ENCODE data around the gene SFPQ. TPM values are rescaled to one million over a fixed set of nuclear protein-coding genes. Genes with fewer than 3 reads are reported as not detected.
A peak's percentile ranks its signal among the peaks of the same experiment; 100 is the strongest.
"Not testable (repeated sequence)": the region's sequence is repeated elsewhere in the genome, so short reads cannot be mapped to it uniquely, and the experiment has no call there.

SFPQ gene, protein sequence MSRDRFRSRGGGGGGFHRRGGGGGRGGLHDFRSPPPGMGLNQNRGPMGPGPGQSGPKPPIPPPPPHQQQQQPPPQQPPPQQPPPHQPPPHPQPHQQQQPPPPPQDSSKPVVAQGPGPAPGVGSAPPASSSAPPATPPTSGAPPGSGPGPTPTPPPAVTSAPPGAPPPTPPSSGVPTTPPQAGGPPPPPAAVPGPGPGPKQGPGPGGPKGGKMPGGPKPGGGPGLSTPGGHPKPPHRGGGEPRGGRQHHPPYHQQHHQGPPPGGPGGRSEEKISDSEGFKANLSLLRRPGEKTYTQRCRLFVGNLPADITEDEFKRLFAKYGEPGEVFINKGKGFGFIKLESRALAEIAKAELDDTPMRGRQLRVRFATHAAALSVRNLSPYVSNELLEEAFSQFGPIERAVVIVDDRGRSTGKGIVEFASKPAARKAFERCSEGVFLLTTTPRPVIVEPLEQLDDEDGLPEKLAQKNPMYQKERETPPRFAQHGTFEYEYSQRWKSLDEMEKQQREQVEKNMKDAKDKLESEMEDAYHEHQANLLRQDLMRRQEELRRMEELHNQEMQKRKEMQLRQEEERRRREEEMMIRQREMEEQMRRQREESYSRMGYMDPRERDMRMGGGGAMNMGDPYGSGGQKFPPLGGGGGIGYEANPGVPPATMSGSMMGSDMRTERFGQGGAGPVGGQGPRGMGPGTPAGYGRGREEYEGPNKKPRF
- 100 to 1,000 TPM; 141 to 199 TPM for polyA plus RNA-seq

DNA sequence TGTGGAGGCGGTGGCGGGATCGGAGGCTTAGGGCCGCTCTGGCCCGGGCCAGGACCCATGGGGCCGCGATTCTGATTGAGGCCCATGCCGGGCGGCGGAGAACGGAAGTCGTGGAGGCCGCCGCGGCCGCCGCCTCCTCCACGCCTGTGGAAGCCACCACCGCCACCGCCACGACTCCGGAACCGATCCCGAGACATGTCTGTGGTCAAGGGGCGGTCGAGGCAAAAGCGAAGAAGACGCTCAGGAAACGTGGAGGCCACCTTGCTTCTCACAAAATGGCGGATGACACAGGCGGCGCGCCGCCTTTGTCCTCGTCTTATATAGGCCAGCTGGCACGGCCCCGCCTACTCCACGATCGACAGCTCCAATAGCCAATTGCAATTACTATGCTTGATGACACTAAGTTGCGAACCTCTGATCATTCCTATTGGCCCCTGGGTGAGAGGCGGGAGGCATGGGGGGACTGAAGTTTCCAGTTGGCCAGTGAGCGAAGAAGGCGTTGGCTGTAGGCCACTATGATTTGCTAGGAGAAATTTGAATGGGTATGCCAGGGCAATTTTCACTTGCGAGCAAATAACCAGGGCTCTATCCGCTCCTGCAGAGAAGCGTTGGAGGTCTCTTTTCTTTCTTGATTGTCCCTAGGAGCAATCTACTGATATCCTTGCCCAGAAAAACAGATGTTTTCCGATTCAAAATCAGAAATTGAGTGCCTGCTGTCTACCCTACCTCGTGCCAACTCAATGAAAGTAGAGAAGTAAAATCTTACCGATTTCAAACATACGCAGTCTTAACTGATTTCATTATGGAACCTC, at the start of gene SFPQ:
TSS of gene SFPQ (minus strand) at position 293 of the 812 bp plus-strand sequence. CDS start at position 197, 96 bp downstream.
- Histone ChIP-seq H3K27ac (ENCODE audit: low read depth in 2 of 2, low read length in 1 of 2) (peak within 1 kb of the TSS; percentile 99), H3K36me3 (ENCODE audit: control insufficient read depth in 2 of 2, insufficient read depth in 2 of 2, low read length in 1 of 2) (peaks cover 12 to 18% of the 10 kb centered on the region in 2 donors), H3K4me3 (ENCODE audit: low read depth in 1 of 2, low read length in 2 of 2) (peak within 1 kb of the TSS; percentile 96 to 100), H3K9me3 (ENCODE audit: control insufficient read depth in 2 of 2, insufficient read depth in 1 of 2, low read depth in 1 of 2, low read length in 1 of 2) (no peaks in the 10 kb centered on the region), H3K27me3 (ENCODE audit: control insufficient read depth in 1 of 2, insufficient read depth in 2 of 2, low read length in 2 of 2) (no peaks in the 10 kb centered on the region), H3K4me1 (ENCODE audit: control insufficient read depth in 2 of 2, insufficient read depth in 2 of 2, low read length in 1 of 2) (peaks cover 0 to 6% of the 10 kb centered on the region in 2 donors)
- 1% methylated on average over 44 to 50 of the region's 50 CpGs for WGBS, 2 donors

DNA sequence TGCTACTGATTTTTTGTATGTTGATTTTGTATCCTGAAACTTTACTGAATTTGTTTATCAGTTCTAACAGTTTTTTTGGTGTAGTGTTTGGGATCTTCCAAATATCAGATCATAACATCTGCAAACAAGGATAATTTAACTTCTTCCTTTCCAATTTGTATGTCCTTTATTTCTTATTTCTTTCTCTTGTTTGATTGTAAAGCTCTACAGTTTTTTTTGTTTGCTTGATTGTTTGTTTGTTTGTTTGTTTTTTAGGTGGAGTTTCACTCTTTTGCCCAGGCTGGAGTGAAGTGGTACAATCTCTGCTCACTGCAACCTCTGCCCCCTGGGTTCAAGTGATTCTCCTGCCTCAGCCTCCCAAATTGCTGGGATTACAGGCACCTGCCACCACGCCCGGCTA, 43.8 kb upstream of the SFPQ start:
- H3K9me3 ChIP-seq (ENCODE audit: control insufficient read depth in 2 of 2, insufficient read depth in 1 of 2, low read depth in 1 of 2, low read length in 1 of 2); H3K27ac ChIP-seq (ENCODE audit: low read depth in 2 of 2, low read length in 1 of 2); H3K4me3 ChIP-seq (ENCODE audit: low read depth in 1 of 2, low read length in 2 of 2); H3K27me3 ChIP-seq (ENCODE audit: control insufficient read depth in 1 of 2, insufficient read depth in 2 of 2, low read length in 2 of 2); H3K4me1 ChIP-seq (ENCODE audit: control insufficient read depth in 2 of 2, insufficient read depth in 2 of 2, low read length in 1 of 2); H3K36me3 ChIP-seq (ENCODE audit: control insufficient read depth in 2 of 2, insufficient read depth in 2 of 2, low read length in 1 of 2): not testable (repeated sequence)
- 87 to 96% methylated on average over 2 of the region's 2 CpGs for WGBS, 2 donors

DNA sequence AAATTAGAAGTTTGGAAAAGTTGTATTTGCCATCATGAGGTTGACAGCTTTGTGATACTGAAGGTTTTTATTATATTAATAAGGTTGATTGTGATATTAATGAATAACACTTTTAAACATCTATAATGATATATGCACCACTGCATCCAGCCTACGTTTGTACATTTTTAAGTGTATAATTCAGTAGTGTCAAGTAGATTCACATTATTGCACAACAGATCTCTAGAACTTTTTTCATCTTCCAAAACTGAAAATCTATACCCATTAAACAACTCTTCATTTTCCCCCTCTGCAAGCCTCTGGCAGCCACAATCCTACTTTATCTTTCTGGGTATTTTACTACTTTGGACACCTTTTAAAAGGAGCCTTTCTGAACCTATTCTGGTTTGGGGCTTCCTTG, 38.3 kb upstream of the SFPQ start:
- no peak overlapping the region for H3K27ac ChIP-seq (ENCODE audit: low read depth in 2 of 2, low read length in 1 of 2)
- no peak overlapping the region for H3K4me3 ChIP-seq (ENCODE audit: low read depth in 1 of 2, low read length in 2 of 2)
- no peaks in the 10 kb centered on the region for H3K9me3 ChIP-seq (ENCODE audit: control insufficient read depth in 2 of 2, insufficient read depth in 1 of 2, low read depth in 1 of 2, low read length in 1 of 2)
- no peaks in the 10 kb centered on the region for H3K36me3 ChIP-seq (ENCODE audit: control insufficient read depth in 2 of 2, insufficient read depth in 2 of 2, low read length in 1 of 2)
- no peaks in the 10 kb centered on the region for H3K4me1 ChIP-seq (ENCODE audit: control insufficient read depth in 2 of 2, insufficient read depth in 2 of 2, low read length in 1 of 2)
- peaks cover 0 to 2% of the 10 kb centered on the region in 2 donors for H3K27me3 ChIP-seq (ENCODE audit: control insufficient read depth in 1 of 2, insufficient read depth in 2 of 2, low read length in 2 of 2)
- WGBS, 2 donors: 53 to 69% methylated on average over 1 of the region's 1 CpG

DNA sequence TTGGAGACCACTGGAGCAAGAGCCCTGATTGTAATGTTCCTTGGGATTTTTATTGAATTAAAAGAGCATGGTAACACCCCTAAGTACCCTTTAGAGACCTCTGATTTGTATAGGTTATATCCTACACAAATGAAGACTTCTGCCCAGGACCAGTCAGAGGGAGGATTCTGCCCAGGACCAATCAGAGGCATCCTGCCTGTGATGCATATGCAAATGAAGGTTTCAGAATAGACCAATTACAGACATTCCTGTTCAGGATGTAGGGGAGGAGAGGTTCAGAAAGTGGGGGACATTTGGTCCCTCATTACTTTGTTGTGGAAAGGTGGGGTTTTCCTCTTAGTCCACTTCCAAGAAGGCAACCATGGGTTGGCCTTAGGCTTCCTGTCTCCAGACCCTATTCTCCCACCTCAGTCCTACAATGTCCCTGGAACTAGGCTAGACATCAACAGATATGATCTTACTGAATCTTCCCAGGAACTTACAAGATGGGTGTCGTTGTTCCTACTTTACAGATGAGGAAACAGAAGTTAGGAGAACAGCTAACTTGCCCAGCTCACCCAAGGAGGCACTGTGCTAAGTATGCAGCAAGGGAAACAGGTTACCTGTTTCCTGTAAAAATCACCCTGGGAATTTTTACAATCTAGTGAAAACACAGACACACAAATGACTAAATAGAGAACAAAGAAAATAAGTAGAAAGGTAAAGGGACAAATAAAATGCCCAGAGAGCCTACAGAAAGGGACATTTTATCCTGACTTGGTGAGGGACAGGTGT, 36.8 kb upstream of the SFPQ start:
- no peak overlapping the region for H3K4me3 ChIP-seq (ENCODE audit: low read depth in 1 of 2, low read length in 2 of 2)
- 75 to 77% methylated on average over 1 of the region's 1 CpG for WGBS, 2 donors
- peaks cover 0 to 2% of the 10 kb centered on the region in 2 donors for H3K27me3 ChIP-seq (ENCODE audit: control insufficient read depth in 1 of 2, insufficient read depth in 2 of 2, low read length in 2 of 2)
- no peaks in the 10 kb centered on the region for H3K36me3 ChIP-seq (ENCODE audit: control insufficient read depth in 2 of 2, insufficient read depth in 2 of 2, low read length in 1 of 2)
- no peaks in the 10 kb centered on the region for H3K9me3 ChIP-seq (ENCODE audit: control insufficient read depth in 2 of 2, insufficient read depth in 1 of 2, low read depth in 1 of 2, low read length in 1 of 2)
- no peaks in the 10 kb centered on the region for H3K4me1 ChIP-seq (ENCODE audit: control insufficient read depth in 2 of 2, insufficient read depth in 2 of 2, low read length in 1 of 2)
- no peak overlapping the region for H3K27ac ChIP-seq (ENCODE audit: low read depth in 2 of 2, low read length in 1 of 2)

DNA sequence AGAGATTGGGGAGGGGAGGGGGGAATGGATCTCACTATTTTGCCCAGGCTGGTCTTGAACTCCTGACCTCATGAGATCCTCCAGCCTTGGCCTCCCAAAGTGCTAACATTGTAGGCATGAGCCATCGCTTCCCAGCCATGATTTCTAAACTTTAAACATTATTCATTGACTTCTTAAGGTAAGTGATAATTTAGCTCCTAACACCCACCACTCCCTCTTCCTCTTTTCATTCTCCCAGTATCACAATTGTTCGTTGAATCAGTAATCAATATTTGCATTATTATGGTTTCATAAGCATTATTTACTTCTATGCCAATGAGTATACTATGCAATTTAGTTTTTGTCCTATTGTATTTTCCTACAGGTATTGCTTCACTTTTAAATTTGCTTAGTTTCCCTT, 33.6 kb upstream of the SFPQ start:
- no peaks in the 10 kb centered on the region for H3K4me1 ChIP-seq (ENCODE audit: control insufficient read depth in 2 of 2, insufficient read depth in 2 of 2, low read length in 1 of 2)
- H3K36me3 ChIP-seq (ENCODE audit: control insufficient read depth in 2 of 2, insufficient read depth in 2 of 2, low read length in 1 of 2): no peaks in the 10 kb centered on the region
- H3K4me3 ChIP-seq (ENCODE audit: low read depth in 1 of 2, low read length in 2 of 2): no peak overlapping the region
- H3K27ac ChIP-seq (ENCODE audit: low read depth in 2 of 2, low read length in 1 of 2): no peak overlapping the region
- 84 to 91% methylated on average over 2 of the region's 2 CpGs for WGBS, 2 donors
- H3K9me3 ChIP-seq (ENCODE audit: control insufficient read depth in 2 of 2, insufficient read depth in 1 of 2, low read depth in 1 of 2, low read length in 1 of 2): no peaks in the 10 kb centered on the region
- H3K27me3 ChIP-seq (ENCODE audit: control insufficient read depth in 1 of 2, insufficient read depth in 2 of 2, low read length in 2 of 2): peaks cover 0 to 2% of the 10 kb centered on the region in 2 donors

DNA sequence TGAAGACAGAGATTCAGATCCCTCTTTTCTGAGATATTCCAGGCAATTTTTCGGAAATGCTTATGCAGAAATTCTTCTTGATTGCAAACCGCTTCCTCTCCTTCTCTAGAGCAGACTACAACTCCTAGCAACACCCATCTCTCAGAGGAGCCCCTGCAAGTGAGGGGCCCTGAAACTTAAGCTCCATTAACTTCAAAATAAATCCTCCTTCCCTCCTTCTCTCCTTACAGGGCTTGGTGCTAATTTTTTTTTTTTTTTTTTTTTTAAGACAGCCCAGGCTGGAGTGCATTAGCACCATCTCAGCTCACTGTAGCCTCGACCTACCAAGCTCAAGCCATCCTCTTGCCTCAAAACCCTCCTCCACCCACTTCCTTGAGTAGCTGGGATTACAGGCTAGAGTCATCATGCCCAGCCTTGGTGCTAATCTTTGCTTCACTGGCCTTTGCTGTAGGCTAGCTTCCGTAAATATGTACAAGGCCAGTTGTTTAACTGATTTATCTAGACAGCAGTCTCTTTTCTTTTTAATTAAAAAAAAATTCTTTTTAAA, 30.2 kb upstream of the SFPQ start:
- peak overlapping the region; percentile 30 to 48 for H3K27ac ChIP-seq (ENCODE audit: low read depth in 2 of 2, low read length in 1 of 2)
- 69 to 74% methylated on average over 4 of the region's 4 CpGs for WGBS, 2 donors
- H3K36me3 ChIP-seq (ENCODE audit: control insufficient read depth in 2 of 2, insufficient read depth in 2 of 2, low read length in 1 of 2): no peaks in the 10 kb centered on the region
- H3K4me3 ChIP-seq (ENCODE audit: low read depth in 1 of 2, low read length in 2 of 2): no peak overlapping the region
- H3K4me1 ChIP-seq (ENCODE audit: control insufficient read depth in 2 of 2, insufficient read depth in 2 of 2, low read length in 1 of 2): no peaks in the 10 kb centered on the region
- no peaks in the 10 kb centered on the region for H3K27me3 ChIP-seq (ENCODE audit: control insufficient read depth in 1 of 2, insufficient read depth in 2 of 2, low read length in 2 of 2)
- H3K9me3 ChIP-seq (ENCODE audit: control insufficient read depth in 2 of 2, insufficient read depth in 1 of 2, low read depth in 1 of 2, low read length in 1 of 2): no peaks in the 10 kb centered on the region

DNA sequence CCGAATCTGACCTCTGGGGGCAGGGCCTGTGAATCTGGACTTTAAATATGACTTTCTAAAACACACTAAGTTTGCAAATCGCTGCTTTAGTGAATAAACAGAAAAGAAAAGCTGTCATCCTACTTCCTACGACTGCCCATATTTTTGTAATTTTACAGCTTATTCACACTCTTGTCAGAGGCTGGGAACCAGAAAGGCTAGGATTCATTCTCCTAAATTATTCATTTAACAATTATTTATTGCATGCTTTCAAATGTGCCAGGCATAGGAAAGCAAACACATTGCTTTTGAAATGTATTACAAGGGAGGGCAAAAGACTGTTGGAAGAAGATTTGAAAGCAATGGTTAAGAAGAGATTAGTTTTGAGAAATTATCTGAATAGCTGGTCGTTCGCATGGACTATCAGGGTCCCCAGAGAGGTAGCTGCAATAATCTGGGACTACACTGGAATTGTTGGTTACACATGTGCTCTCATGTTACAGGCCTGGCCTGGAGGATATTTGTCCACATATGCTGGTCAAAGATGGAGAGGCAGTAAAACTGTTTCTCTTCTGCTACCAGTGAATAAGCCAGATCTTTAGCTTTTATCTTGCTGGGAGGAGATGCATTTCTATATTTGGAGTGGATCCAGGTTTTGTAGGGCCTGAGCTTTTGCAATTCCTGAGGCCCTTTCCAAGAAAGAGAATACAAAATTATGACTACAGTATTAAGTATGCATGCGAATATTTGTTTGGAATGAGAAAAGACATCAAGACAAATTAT, 29.6 kb upstream of the SFPQ start:
- 55 to 69% methylated on average over 6 of the region's 6 CpGs for WGBS, 2 donors
- H3K27me3 ChIP-seq (ENCODE audit: control insufficient read depth in 1 of 2, insufficient read depth in 2 of 2, low read length in 2 of 2): no peaks in the 10 kb centered on the region
- H3K4me3 ChIP-seq (ENCODE audit: low read depth in 1 of 2, low read length in 2 of 2): no peak overlapping the region
- H3K9me3 ChIP-seq (ENCODE audit: control insufficient read depth in 2 of 2, insufficient read depth in 1 of 2, low read depth in 1 of 2, low read length in 1 of 2): no peaks in the 10 kb centered on the region
- no peaks in the 10 kb centered on the region for H3K4me1 ChIP-seq (ENCODE audit: control insufficient read depth in 2 of 2, insufficient read depth in 2 of 2, low read length in 1 of 2)
- no peak overlapping the region for H3K27ac ChIP-seq (ENCODE audit: low read depth in 2 of 2, low read length in 1 of 2)
- no peaks in the 10 kb centered on the region for H3K36me3 ChIP-seq (ENCODE audit: control insufficient read depth in 2 of 2, insufficient read depth in 2 of 2, low read length in 1 of 2)

DNA sequence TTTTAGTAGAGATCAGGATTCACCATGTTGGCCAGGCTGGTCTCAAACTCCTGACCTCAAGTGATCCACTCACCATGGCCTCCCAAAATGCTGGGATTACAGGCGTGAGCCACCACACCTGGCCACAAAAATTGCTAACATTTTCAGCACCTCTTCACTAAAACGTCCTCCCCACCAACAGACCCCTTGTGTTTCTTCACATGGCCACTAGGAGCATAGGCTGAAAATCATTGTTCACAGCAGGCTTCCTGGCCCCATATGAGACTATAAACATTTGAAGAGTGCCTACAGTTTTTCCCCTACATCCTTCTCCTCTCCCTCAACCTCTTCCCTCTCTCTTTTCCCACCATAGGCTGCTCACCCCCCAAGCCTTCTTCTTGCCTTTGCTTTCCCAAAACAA, 28.0 kb upstream of the SFPQ start:
- WGBS, 2 donors: 42 to 46% methylated on average over 2 of the region's 2 CpGs
- Histone ChIP-seq H3K27ac (ENCODE audit: low read depth in 2 of 2, low read length in 1 of 2) (no peak overlapping the region), H3K36me3 (ENCODE audit: control insufficient read depth in 2 of 2, insufficient read depth in 2 of 2, low read length in 1 of 2) (no peaks in the 10 kb centered on the region), H3K4me3 (ENCODE audit: low read depth in 1 of 2, low read length in 2 of 2) (no peak overlapping the region), H3K4me1 (ENCODE audit: control insufficient read depth in 2 of 2, insufficient read depth in 2 of 2, low read length in 1 of 2) (no peaks in the 10 kb centered on the region), H3K27me3 (ENCODE audit: control insufficient read depth in 1 of 2, insufficient read depth in 2 of 2, low read length in 2 of 2) (no peaks in the 10 kb centered on the region), H3K9me3 (ENCODE audit: control insufficient read depth in 2 of 2, insufficient read depth in 1 of 2, low read depth in 1 of 2, low read length in 1 of 2) (no peaks in the 10 kb centered on the region)
